HepG2 (cell line): ENCODE measurements around the gene RAP2A. TPM values are rescaled to one million over a fixed set of nuclear protein-coding genes. Genes with fewer than 3 reads are reported as not detected.

ENCODE experiments used
- BCL6 ChIP-seq: IDR thresholded peaks from 2 replicates; pipeline ENCODE4 v1.6.1; 2016; ENCODE audit warnings: missing genetic modification reagents, missing compliant biosample characterization
- BRF2 ChIP-seq: sonication (generic); formaldehyde crosslinking; IDR thresholded peaks from 2 replicates; pipeline ENCODE4 v1.8.1; 2022; ENCODE audit warnings: mild to moderate bottlenecking, missing genetic modification reagents
- CERS6 ChIP-seq: sonication (generic); formaldehyde crosslinking; IDR thresholded peaks from 2 replicates; pipeline ENCODE4 v1.5.0; 2020; ENCODE audit warnings: missing genetic modification reagents
- NCOA2 ChIP-seq: sonication (generic); formaldehyde crosslinking; IDR thresholded peaks from 2 replicates; pipeline ENCODE4 v1.8.0; 2022; ENCODE audit warnings: inconsistent platforms
- NFATC3 ChIP-seq: sonication (generic); formaldehyde crosslinking; IDR thresholded peaks from 2 replicates; pipeline ENCODE4 v1.5.1; 2020; ENCODE audit warnings: mild to moderate bottlenecking, missing genetic modification reagents
- POGZ ChIP-seq: sonication (generic); formaldehyde crosslinking; IDR thresholded peaks from 2 replicates; pipeline ENCODE4 v1.4.0; 2020; ENCODE audit warnings: mild to moderate bottlenecking, missing genetic modification reagents
- POLR2A ChIP-seq, 2 experiments: IDR thresholded peaks; 2 replicates each; pipeline ENCODE4 v1.6.1; 2011; ENCODE audit warnings: low read depth in 2 of 2, low read length in 2 of 2, mild to moderate bottlenecking in 1 of 2, moderate library complexity in 1 of 2; ENCODE audit not compliant: insufficient read depth in 1 of 2
- ZBED4 ChIP-seq: sonication (generic); formaldehyde crosslinking; IDR thresholded peaks from 2 replicates; pipeline ENCODE4 v1.4.0; 2020; ENCODE audit warnings: missing genetic modification reagents, borderline replicate concordance
- ZFP36L2 ChIP-seq: sonication (generic); formaldehyde crosslinking; IDR thresholded peaks from 2 replicates; pipeline ENCODE4 v1.4.0; 2020; ENCODE audit warnings: missing genetic modification reagents
- ZFP90 ChIP-seq: sonication (generic); formaldehyde crosslinking; IDR thresholded peaks from 2 replicates; pipeline ENCODE4 v1.8.0; 2022; ENCODE audit warnings: missing genetic modification reagents, mild to moderate bottlenecking, inconsistent platforms, borderline replicate concordance
- ZNF331 ChIP-seq: sonication (generic); formaldehyde crosslinking; IDR thresholded peaks from 2 replicates; pipeline ENCODE4 v1.4.0; 2020; ENCODE audit warnings: missing genetic modification reagents
- ZNF580 ChIP-seq: IDR thresholded peaks from 2 replicates; pipeline ENCODE4 v1.6.1; 2016; ENCODE audit warnings: low read depth, borderline replicate concordance
- ZNF678 ChIP-seq: sonication (generic); formaldehyde crosslinking; IDR thresholded peaks from 2 replicates; pipeline ENCODE4 v1.4.0; 2020; ENCODE audit warnings: mild to moderate bottlenecking, missing genetic modification reagents
- ZNF784 ChIP-seq: sonication (generic); formaldehyde crosslinking; IDR thresholded peaks from 2 replicates; pipeline ENCODE4 v1.5.1; 2020; ENCODE audit warnings: missing genetic modification reagents, mild to moderate bottlenecking, borderline replicate concordance
- ZNF839 ChIP-seq: sonication (generic); formaldehyde crosslinking; IDR thresholded peaks from 2 replicates; pipeline ENCODE4 v1.4.0; 2020; ENCODE audit warnings: missing genetic modification reagents, mild to moderate bottlenecking, borderline replicate concordance
- polyA plus RNA-seq, 8 experiments: library from polyadenylated mRNA; depleted of rRNA in 3 of 8; stranded (reverse) in 7 of 8; unstranded in 1 of 8; fragments of >200 nt; fragmentation: Illumina TruSeq in 4 of 8; extraction: Trizol in 4 of 8; gene quantifications; 2 replicates each; pipeline versions ENCODE4 v1.2.1 to v1.2.3, GENCODE V29; 2011 to 2016; ENCODE audit warnings: low read depth in 4 of 8, missing spikeins in 1 of 8, mixed read lengths in 1 of 8; ENCODE audit not compliant: insufficient read depth in 1 of 8
- total RNA-seq, 5 experiments: library from RNA; depleted of rRNA; stranded (reverse); fragments of >200 nt; fragmentation: Illumina TruSeq; extraction: Trizol; gene quantifications; 2 replicates each; pipeline ENCODE4 v1.2.3, GENCODE V29; 2016; ENCODE audit warnings: low read depth in 1 of 5
- TF ChIP-seq, protein P1 (sequence below): IDR thresholded peaks from 2 replicates; pipeline ENCODE4 v1.6.1; 2016; ENCODE audit warnings: low read depth, control low read depth
- TF ChIP-seq, protein P2 (sequence below), 2 experiments: sonication (generic) in 1 of 2; formaldehyde crosslinking in 1 of 2; IDR thresholded peaks; 2 replicates each; pipeline versions ENCODE4 v1.5.1 to v1.6.1; 2011 to 2020; ENCODE audit warnings: borderline replicate concordance in 1 of 2, low read depth in 1 of 2, low read length in 1 of 2, mild to moderate bottlenecking in 1 of 2, missing genetic modification reagents in 1 of 2, moderate library complexity in 1 of 2

RAP2A gene
- total and polyA plus RNA-seq, 2 of the 13 experiments (the other 11 are each of a cell fraction or from before 2014, with no cell fraction given): 9.9 to 23.1 TPM

- peak; percentile 33; the same call in 1 of the 2 replicates for TF ChIP-seq ZBED4
- no peak for TF ChIP-seq CERS6 (CRISPR knock-in tag)
- TF ChIP-seq POGZ: peak; percentile 89
- TF ChIP-seq BCL6 (CRISPR knock-in tag): peak; percentile 94
- no peak for TF ChIP-seq ZNF784 (CRISPR knock-in tag)
- no peak for TF ChIP-seq POLR2A (IDR thresholded peaks at IDR 0.05; ENCODE audit: insufficient read depth in 1 of 2, low read depth in 2 of 2, low read length in 2 of 2)
- TF ChIP-seq, protein P1, sequence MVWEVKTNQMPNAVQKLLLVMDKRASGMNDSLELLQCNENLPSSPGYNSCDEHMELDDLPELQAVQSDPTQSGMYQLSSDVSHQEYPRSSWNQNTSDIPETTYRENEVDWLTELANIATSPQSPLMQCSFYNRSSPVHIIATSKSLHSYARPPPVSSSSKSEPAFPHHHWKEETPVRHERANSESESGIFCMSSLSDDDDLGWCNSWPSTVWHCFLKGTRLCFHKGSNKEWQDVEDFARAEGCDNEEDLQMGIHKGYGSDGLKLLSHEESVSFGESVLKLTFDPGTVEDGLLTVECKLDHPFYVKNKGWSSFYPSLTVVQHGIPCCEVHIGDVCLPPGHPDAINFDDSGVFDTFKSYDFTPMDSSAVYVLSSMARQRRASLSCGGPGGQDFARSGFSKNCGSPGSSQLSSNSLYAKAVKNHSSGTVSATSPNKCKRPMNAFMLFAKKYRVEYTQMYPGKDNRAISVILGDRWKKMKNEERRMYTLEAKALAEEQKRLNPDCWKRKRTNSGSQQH: 0 out of 2 replicates have a peak, but pooled peaks have one; percentile 51
- TF ChIP-seq ZNF580 (CRISPR knock-in tag): no peak
- TF ChIP-seq, protein P2, sequence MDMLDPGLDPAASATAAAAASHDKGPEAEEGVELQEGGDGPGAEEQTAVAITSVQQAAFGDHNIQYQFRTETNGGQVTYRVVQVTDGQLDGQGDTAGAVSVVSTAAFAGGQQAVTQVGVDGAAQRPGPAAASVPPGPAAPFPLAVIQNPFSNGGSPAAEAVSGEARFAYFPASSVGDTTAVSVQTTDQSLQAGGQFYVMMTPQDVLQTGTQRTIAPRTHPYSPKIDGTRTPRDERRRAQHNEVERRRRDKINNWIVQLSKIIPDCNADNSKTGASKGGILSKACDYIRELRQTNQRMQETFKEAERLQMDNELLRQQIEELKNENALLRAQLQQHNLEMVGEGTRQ (IDR thresholded peaks at IDR 0.05; ENCODE audit: low read depth, low read length): no peak
- TF ChIP-seq, protein P2 (CRISPR knock-in tag; IDR thresholded peaks at IDR 0.05; ENCODE audit: borderline replicate concordance): no peak
- peak; percentile 85 for TF ChIP-seq ZNF331 (CRISPR knock-in tag)
- TF ChIP-seq NFATC3 (CRISPR knock-in tag): no peak
- TF ChIP-seq BRF2 (CRISPR knock-in tag): no peak
- no peak for TF ChIP-seq ZNF839
- peak; percentile 91 for TF ChIP-seq NCOA2
- TF ChIP-seq ZFP36L2 (CRISPR knock-in tag): no peak
- TF ChIP-seq ZFP90 (CRISPR knock-in tag): 0 out of 2 replicates have a peak, but pooled peaks have one; percentile 39
- TF ChIP-seq ZNF678 (CRISPR knock-in tag): no peak
Measured at GRCh38 chr13:97491452-97491851, 57.5 kb downstream of the RAP2A start (continued).
